Caco-2 (cell line): ENCODE measurements around the gene ZNF407. TPM values are rescaled to one million over a fixed set of nuclear protein-coding genes. Genes with fewer than 3 reads are reported as not detected.

Experiments used
- BruUV-seq: library from RNA; stranded (reverse); fragments of 400-500 nt; replicated peaks from 2 replicates; lab custom pipeline; 2021; lab: Mats Ljungman, UMichigan
- CTCF ChIA-PET: fragments of 300-600 bp; sonication (Branson Sonifier 250); formaldehyde crosslinking; loops from one replicate; lab custom pipeline; 2022; ENCODE audit warnings: antibody characterized with exemption; lab: Charles Lee
- POLR2A ChIA-PET: fragments of 300-600 bp; sonication (Branson Sonifier 250); formaldehyde crosslinking; loops from one replicate; lab custom pipeline; 2022; ENCODE audit warnings: antibody characterized with exemption; lab: Charles Lee
- DNase-seq, 2 experiments: peaks; one replicate each; pipeline versions ENCODE4 v3.0.0 to v3.0.0-alpha.2; 2020 to 2022
- H3K27me3 ChIP-seq: replicated peaks from 2 replicates; pipeline ENCODE4 v1.6.0; 2011; ENCODE audit warnings: low read length; ENCODE audit not compliant: control insufficient read depth, insufficient read depth
- H3K36me3 ChIP-seq: 2 replicates; pipeline ENCODE4 v1.5.1; 2011; ENCODE audit warnings: low read length; ENCODE audit not compliant: control insufficient read depth, insufficient read depth
- H3K4me1 ChIP-seq: fragments of 250-450 bp; sonication (Bioruptor Pico); 2 replicates; pipeline ENCODE4 v1.5.1; 2020; ENCODE audit warnings: mild to moderate bottlenecking
- H3K4me3 ChIP-seq: 2 replicates; pipeline ENCODE4 v1.5.1; 2011; ENCODE audit warnings: low read depth, mild to moderate bottlenecking, control low read depth, low read length
- H3K9me3 ChIP-seq: fragments of 250-450 bp; sonication (Bioruptor Pico); 2 replicates; pipeline ENCODE4 v1.5.1; 2020; ENCODE audit warnings: mild to moderate bottlenecking, moderate library complexity
- H3K27ac Mint-ChIP-seq: one replicate; pipeline ENCODE4 v1.8.0; 2022; ENCODE audit warnings: mixed read lengths; ENCODE audit not compliant: unreplicated experiment
- H3K27me3 Mint-ChIP-seq: one replicate; pipeline ENCODE4 v1.8.0; 2022; ENCODE audit warnings: mixed read lengths; ENCODE audit not compliant: insufficient read depth, unreplicated experiment
- H3K36me3 Mint-ChIP-seq: one replicate; pipeline ENCODE4 v1.8.0; 2022; ENCODE audit warnings: mild to moderate bottlenecking, mixed read lengths; ENCODE audit not compliant: insufficient read depth, unreplicated experiment
- H3K4me1 Mint-ChIP-seq: one replicate; pipeline ENCODE4 v1.8.0; 2022; ENCODE audit warnings: low read depth, mixed read lengths; ENCODE audit not compliant: unreplicated experiment
- H3K4me3 Mint-ChIP-seq: one replicate; pipeline ENCODE4 v1.8.0; 2022; ENCODE audit warnings: mild to moderate bottlenecking, moderate library complexity, mixed read lengths; ENCODE audit not compliant: unreplicated experiment
- H3K9me3 Mint-ChIP-seq: one replicate; pipeline ENCODE4 v1.8.0; 2022; ENCODE audit warnings: mixed read lengths; ENCODE audit not compliant: unreplicated experiment
- CTCF ChIP-seq, 2 experiments: fragments of 200-600 bp in 1 of 2; IDR thresholded peaks; 1 replicate in 1 of 2; 2 replicates in 1 of 2; pipeline versions ENCODE4 v1.5.1 to v1.8.0; 2011 to 2022; ENCODE audit warnings: antibody characterized with exemption in 1 of 2, control low read depth in 1 of 2, inconsistent platforms in 1 of 2, low read depth in 1 of 2, low read length in 1 of 2, mild to moderate bottlenecking in 1 of 2, moderate library complexity in 1 of 2; ENCODE audit not compliant: insufficient read depth in 1 of 2, severe bottlenecking in 1 of 2, unreplicated experiment in 1 of 2
- intact Hi-C: fragments of 100-400 bp; cut with micrococcal nuclease; formaldehyde crosslinking; loops from one replicate; pipeline ENCODE4 v1.10.0; 2022; ENCODE audit not compliant: unreplicated experiment
- total RNA-seq: library from RNA; stranded (reverse); gene quantifications from 2 replicates; pipeline ENCODE4 v1.2.3, GENCODE V29; 2022

ZNF407 gene
- total RNA-seq, 1 experiment from 2014 or later, result 4.7 TPM

DNA sequence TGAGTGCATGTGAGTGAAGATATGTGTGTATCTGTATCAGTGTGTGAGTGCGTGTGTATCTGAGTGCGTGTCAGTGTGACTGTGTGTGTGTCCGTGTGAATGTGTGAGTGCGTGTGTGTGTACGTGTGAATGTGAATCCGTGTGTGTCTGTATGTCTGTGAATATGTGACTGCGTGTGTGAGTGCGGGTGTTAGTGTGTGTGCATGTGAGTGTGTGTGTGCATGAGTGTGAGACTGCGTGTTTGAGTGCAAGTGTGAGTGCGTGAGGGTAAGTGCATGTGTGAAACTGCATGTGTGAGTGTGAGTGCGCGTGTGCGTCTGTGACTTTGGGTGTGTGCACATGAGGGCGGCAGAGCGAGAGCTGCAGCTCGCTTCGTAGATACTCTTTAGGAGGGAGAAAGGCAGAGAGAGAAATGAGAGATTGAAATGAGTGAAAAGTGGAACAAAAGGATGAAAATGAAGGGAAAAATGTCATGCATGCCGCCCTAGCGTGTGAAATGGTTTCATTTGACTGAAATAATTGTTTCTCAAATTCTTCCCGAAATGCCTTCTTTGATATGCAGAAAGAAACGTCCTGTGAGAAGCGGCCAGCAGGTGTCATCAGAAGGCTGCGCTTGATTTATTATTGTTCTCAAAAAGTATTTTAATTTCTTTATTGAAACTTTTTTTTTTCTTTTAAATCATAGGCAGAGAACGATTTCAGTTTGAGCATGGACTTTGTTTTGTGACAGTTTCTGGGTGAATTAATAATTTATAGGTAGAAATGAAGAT lies 25.6 kb downstream of the ZNF407 start:
- H3K9me3 ChIP-seq, result no peaks in the 10 kb centered on the region
- ChIA-PET CTCF (interaction anchor here (0.7 to 1.0 kb wide), 2 partner anchors 26 to 196 kb away, joined by 3 read pairs; no protein-coding TSS in a partner anchor), POLR2A (no interaction called here)
- TF ChIP-seq CTCF (IDR thresholded peaks at IDR 0.05; ENCODE audit: insufficient read depth in 1 of 2, low read depth in 1 of 2, low read length in 1 of 2, severe bottlenecking in 1 of 2, unreplicated experiment in 1 of 2), result peak; percentile 11 to 29
- H3K4me3 ChIP-seq, result no peak overlapping the region
- no peaks in the 10 kb centered on the region for H3K36me3 Mint-ChIP-seq
- intact Hi-C loops, result no loop called here
- no TSS peak for BruUV-seq
- H3K4me1 ChIP-seq, result no peaks in the 10 kb centered on the region
- H3K36me3 ChIP-seq, result no peaks in the 10 kb centered on the region
- no peak overlapping the region for H3K27ac Mint-ChIP-seq
- DNase-seq, result no peak
- no peaks in the 10 kb centered on the region for H3K9me3 Mint-ChIP-seq
- no peaks in the 10 kb centered on the region for H3K27me3 ChIP-seq
- no peaks in the 10 kb centered on the region for H3K4me1 Mint-ChIP-seq
- no peak overlapping the region for H3K4me3 Mint-ChIP-seq
- H3K27me3 Mint-ChIP-seq, result no peaks in the 10 kb centered on the region

- Mint-ChIP-seq H3K36me3 (no peaks in the 10 kb centered on the region), H3K27ac (no peak overlapping the region), H3K4me1 (no peaks in the 10 kb centered on the region), H3K9me3 (no peaks in the 10 kb centered on the region), H3K27me3 (no peaks in the 10 kb centered on the region), H3K4me3 (no peak overlapping the region)
- H3K27me3 ChIP-seq, result no peaks in the 10 kb centered on the region
- no peaks in the 10 kb centered on the region for H3K4me1 ChIP-seq
- ChIA-PET CTCF (no interaction called here), POLR2A (interaction anchor here (0.6 kb wide), 1 partner anchor 586 kb away, joined by 7 read pairs; the partner anchor contains the start of gene TSHZ1)
- H3K4me3 ChIP-seq, result no peak overlapping the region
- intact Hi-C loops, result no loop called here
- H3K36me3 ChIP-seq, result no peaks in the 10 kb centered on the region
- no peak for TF ChIP-seq CTCF (IDR thresholded peaks at IDR 0.05; ENCODE audit: insufficient read depth in 1 of 2, low read depth in 1 of 2, low read length in 1 of 2, severe bottlenecking in 1 of 2, unreplicated experiment in 1 of 2)
- DNase-seq, result no peak
- H3K9me3 ChIP-seq, result no peaks in the 10 kb centered on the region
- BruUV-seq, result no TSS peak
These were observed 26.8 kb downstream of the ZNF407 start for GRCh38 chr18:74624466-74624865.

DNA sequence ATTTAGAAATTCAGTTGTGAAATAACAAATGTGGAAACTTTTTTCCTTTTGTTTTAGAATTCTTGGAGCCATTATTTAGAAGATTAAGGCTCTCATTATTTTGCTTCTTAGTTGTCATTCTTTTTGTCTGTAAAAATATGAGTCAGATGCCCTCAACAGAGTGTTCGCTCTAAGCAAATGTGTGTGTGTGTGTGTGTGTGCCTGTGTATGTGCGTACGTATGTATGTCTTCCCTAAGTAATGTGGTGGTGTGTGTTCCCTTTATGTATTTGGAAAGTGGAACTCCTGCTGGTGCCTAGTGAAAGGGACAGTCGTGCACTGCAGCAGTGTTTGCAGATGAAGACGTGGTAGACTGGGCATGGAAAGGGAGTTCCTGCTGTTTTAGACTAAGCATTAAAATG lies 27.5 kb downstream of the ZNF407 start:
- Mint-ChIP-seq H3K36me3 (no peaks in the 10 kb centered on the region), H3K9me3 (no peaks in the 10 kb centered on the region), H3K27ac (no peak overlapping the region), H3K27me3 (no peaks in the 10 kb centered on the region), H3K4me3 (no peak overlapping the region), H3K4me1 (no peaks in the 10 kb centered on the region)
- POLR2A ChIA-PET, result no interaction called here
- CTCF ChIA-PET, result no interaction called here
- intact Hi-C loops, result no loop called here
- TF ChIP-seq CTCF (IDR thresholded peaks at IDR 0.05; ENCODE audit: insufficient read depth in 1 of 2, low read depth in 1 of 2, low read length in 1 of 2, severe bottlenecking in 1 of 2, unreplicated experiment in 1 of 2), result no peak
- Histone ChIP-seq H3K27me3 (no peaks in the 10 kb centered on the region), H3K4me3 (no peak overlapping the region), H3K36me3 (no peaks in the 10 kb centered on the region), H3K4me1 (no peaks in the 10 kb centered on the region), H3K9me3 (no peaks in the 10 kb centered on the region)
- no peak for DNase-seq
- no TSS peak for BruUV-seq
